IPS-NIHi7 (cell line): ENCODE data around the gene RPS6KA6.
A peak's percentile ranks its signal among the peaks of the same experiment; 100 is the strongest.
"Not testable (repeated sequence)": the region's sequence is repeated elsewhere in the genome, so short reads cannot be mapped to it uniquely, and the experiment has no call there.

Source experiments
- DNase-seq: peaks from one replicate; pipeline ENCODE4 v3.0.0; 2012; ENCODE audit warnings: mixed read lengths; ENCODE audit errors: extremely low spot score

Gene RPS6KA6

DNA sequence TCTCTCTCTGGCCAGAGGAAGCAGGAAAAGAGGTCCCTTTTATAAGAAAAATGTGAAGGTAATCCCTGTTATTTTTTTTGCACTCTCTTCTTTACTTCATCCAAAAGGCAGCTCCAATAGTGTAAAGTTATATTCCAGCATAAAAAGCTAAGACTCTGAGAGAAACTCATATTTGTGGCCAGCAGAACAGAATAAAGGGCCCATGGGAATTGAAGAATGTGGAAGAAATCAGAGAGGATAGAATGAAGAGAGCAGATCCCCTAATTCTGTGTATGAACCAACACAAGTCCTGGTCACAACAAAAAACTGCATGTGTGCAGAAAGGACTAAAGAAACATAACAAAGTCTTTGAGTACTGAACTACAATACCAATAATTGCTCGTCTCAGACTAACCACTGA is 22.3 kb downstream of the RPS6KA6 start:
- no peak for DNase-seq

- no peak for DNase-seq
These were observed 25.6 kb downstream of the RPS6KA6 start for GRCh38 chrX:84162401-84162800.

GRCh38 chrX:84161641-84162040 is 26.4 kb downstream of the RPS6KA6 start:
- DNase-seq, result no peak

DNA sequence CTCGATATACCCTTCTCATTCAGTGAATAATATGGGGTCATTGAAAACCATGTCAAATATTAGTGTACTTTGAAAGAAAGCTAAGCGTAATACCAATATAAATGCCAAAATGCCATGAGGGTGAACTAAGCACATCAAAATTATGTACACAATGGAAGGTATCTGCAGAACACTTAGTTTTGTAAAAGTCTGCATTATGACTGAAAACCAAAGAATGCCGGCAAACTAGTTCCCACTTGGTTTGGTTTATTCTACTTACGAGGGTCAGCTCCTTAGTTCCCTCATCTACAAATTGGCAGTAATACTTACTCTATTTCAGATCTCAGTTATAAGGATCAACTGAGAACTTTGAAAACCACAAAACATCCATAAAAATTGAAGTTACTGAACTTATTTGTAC is 27.3 kb downstream of the RPS6KA6 start:
- DNase-seq, result no peak

DNA sequence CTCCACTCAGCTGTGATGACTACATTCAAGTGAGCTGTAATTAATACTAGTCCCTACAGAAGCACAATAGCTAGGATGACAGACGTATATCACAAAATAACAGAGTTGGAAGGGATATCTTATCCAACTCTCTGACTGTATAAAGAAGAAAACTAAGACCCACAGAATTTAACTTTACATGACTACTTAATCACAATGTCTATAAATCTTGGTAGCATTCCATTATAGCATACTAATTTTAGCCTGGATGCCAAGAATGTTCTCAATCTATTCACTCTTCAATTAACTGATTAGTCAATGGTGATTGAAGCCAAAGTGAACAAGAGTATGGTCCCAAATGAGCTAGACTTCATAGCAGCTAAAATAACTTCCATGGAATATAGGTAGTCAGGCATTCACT is 31.2 kb downstream of the RPS6KA6 start:
- DNase-seq, result no peak

- DNase-seq, result no peak
These were observed 32.1 kb downstream of the RPS6KA6 start for GRCh38 chrX:84155938-84156337.

- DNase-seq, result no peak
These were observed 34.5 kb downstream of the RPS6KA6 start for GRCh38 chrX:84153538-84153937.

DNA sequence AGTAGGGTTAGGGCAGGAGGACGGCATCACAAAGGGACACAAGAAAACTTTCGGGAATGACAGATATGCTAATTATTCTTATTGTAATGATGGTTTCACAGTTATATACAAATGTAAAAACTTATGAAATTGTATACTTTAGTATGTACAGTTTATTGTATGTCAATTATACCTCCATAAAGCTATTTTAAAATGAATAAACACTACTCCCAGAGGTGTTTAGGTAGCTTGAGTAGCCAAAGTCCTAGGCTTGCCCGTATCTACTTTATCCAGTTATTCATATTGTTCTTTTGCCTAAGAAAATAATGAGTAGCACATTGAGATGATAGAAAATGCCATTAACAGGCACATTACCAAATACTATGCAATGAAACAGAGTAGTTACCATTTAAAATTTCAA is 43.0 kb downstream of the RPS6KA6 start:
- DNase-seq, result no peak

- no peak for DNase-seq
These were observed 43.7 kb downstream of the RPS6KA6 start for GRCh38 chrX:84144281-84144680.

GRCh38 chrX:84133023-84133422 is 55.0 kb downstream of the RPS6KA6 start:
- no peak for DNase-seq

GRCh38 chrX:84123585-84123984 is 64.4 kb downstream of the RPS6KA6 start:
- DNase-seq, result no peak

- DNase-seq, result no peak
These were observed 69.2 kb downstream of the RPS6KA6 start for GRCh38 chrX:84118769-84119168.

DNA sequence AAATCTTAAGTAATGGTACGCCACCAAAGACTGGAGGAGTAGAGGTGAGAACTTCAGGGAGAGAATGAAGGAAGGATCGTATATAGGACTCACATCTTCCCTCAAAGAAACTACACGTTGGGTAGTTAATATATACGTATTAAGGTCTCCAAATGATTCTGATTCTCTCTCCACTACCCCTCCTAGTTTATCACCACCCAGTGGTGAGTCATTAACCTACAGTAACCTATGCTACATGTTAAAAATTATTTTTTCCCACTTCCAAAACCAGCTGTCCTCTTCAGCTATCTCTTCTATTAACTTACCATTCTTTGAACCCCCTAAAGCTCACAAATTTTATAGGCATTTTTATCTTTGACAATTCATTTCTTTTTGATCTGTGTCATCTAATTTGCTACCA is 69.7 kb downstream of the RPS6KA6 start:
- DNase-seq, result no peak

DNA sequence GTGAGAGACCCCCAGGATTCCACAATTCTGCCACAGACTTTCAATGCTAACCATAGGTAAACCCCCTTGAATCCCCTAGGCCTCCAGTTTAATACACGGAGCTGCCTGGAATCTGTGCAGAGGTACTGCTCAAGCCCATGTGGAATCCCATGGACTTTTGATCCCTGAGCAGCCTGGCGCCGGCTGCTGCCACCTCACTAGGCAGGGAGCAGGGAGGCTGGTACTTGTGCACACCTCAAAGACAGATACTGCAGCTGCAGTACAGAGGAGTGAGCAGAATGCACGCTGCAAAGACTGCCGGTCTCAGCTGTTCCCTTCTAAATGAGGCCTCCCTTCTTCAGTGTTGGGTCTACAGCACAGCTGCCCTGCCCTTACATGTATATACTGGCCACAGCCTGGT is 79.4 kb downstream of the RPS6KA6 start:
- DNase-seq, result no peak

DNA sequence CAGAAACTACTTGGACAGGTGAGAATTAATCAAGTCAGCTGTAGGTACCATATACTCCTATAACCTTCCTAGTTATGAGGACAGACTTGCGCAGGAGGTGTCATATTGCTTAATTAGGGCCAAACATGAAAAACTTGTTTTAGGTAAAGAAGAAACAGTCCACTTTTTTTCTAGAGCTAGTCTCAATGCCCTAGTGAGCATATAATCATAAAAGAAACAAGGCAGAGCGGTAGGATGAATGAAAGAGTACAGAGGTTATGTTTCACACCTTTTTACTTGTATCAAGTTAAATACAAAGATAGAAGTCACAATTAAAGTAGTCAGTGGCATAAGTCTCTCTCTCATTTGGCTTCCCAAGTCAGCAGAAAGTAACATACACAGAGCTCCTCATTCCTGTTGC is 88.9 kb downstream of the RPS6KA6 start:
- DNase-seq, result no peak

DNA sequence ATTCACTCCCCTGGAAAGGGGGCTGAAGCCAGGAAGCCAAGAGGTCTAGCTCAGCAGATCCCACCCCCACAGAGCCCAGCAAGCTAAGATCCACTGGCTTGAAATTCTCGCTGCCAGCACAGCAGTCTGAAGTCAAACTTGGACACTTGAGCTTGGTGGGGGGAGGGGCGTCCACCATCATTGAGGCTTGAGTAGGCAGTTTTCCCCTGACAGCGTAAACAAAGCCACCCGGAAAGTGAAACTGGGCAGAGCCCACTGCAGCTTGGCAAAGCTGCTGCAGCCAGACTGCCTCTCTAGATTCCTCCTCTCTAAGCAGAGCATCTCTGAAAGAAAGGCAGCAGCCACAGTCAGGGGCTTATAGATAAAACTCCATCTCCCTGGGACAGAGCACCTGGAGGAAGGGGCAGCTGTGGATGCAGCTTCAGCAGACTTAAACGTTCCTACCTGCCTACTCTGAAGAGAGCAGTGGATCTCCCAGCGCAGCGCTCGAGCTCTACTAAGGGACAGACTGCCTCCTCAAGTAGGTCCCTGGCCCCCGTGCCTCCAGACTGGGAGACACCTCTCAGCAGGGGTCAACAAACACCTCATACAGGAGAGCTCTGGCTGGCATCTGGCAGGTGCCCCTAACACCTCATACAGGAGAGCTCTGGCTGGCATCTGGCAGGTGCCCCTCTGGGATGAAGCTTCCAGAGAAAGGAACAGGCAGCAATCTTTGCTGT is 108.4 kb downstream of the RPS6KA6 start:
- not testable (repeated sequence) for DNase-seq

DNA sequence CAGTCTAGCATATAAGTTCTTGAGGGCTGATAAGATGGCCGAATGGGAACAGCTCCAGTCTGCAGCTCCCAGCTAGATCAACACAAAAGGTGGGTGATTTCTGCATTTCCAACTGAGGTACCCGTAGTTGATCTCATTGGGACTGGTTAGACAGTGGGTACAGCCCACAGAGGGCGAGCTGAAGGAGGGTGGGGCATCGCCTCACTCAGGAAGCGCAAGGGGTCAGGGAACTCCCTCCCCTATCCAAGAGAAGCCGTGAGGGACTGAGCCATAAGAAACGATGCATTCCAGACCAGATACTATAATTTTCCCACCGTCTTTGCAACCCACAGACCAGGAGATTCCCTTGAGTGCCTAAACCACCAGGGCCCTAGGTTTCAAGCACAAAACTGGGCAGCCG is 109.0 kb downstream of the RPS6KA6 start:
- DNase-seq, result no peak

DNA sequence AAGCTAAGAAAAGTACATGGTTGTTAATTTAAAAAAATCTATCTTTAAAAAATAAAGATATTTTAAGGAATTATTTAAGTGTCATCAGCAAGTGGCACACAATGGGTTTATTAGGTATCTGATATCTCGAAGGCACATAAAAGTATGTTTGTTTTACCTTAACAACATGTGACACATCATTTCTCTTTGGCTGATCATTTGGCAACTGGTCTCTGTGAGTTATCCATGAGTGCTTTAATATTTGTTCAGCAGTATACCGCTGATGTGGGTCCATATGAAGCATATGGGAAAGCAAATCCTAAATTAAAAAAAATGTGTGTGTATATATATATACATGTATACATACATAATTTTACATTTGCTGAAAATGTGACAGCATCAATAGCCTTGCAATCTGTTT is 123.2 kb downstream of the RPS6KA6 start:
- no peak for DNase-seq

GRCh38 chrX:84064164-84064563 is 123.8 kb downstream of the RPS6KA6 start:
- no peak for DNase-seq

DNA sequence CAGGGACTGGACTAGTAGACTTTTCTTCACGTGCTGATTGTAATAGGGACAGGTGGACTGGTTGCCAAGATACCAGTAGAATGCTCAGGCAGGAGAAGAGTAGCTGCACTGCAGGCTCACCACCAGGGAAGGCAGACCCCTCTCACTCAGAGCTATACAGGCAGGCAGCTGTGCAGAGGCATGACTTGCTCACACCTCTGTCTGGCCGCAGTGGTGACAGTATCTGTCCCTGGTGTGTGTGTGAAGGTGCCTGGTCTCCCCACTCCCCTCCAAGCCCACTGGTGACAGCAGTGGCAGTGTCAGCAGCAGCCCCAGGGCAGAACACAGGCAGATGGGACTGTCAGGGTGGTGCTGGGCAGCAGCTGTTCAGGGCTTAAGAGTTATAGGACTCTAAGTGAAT is 140.7 kb downstream of the RPS6KA6 start:
- DNase-seq, result peak; percentile 6

- DNase-seq, result peak; percentile 46
These were observed 141.5 kb downstream of the RPS6KA6 start for GRCh38 chrX:84046403-84046984.

GRCh38 chrX:84044051-84044450 is 143.9 kb downstream of the RPS6KA6 start:
- no peak for DNase-seq
